Cardiac septum (tissue), 1 donor: ENCODE results near the gene MS4A15. TPM values are rescaled to one million over a fixed set of nuclear protein-coding genes. Genes with fewer than 3 reads are reported as not detected.
A peak's percentile ranks its signal among the peaks of the same experiment; 100 is the strongest.
"Not testable (repeated sequence)": the region's sequence is repeated elsewhere in the genome, so short reads cannot be mapped to it uniquely, and the experiment has no call there.

Source experiments
- DNase-seq: peaks from one replicate; pipeline ENCODE4 v3.0.0-alpha.2; 2020; ENCODE audit warnings: low spot score
- intact Hi-C: fragments of 100-400 bp; cut with DNase I; formaldehyde crosslinking; loops from one replicate; pipeline ENCODE4 v1.14.0; 2022
- long read RNA-seq: library from polyadenylated mRNA; unstranded; transcript quantifications from one replicate; pipeline ENCODE4 v2.0.0, GENCODE V29; 2021
- total RNA-seq: library from RNA; stranded (reverse); fragmentation: NEBNext Ultra II Directional; extraction: Animal tissue kit (Norgen Biotek cat#: 25700); gene quantifications from one replicate; pipeline ENCODE4 v1.2.1, GENCODE V29; 2021
- donor health status: DM: no; HTN: no; CAD: no.

The MS4A15 gene, protein sequence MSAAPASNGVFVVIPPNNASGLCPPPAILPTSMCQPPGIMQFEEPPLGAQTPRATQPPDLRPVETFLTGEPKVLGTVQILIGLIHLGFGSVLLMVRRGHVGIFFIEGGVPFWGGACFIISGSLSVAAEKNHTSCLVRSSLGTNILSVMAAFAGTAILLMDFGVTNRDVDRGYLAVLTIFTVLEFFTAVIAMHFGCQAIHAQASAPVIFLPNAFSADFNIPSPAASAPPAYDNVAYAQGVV
- total RNA-seq: not detected
- long read RNA-seq: 0 reads

GRCh38 chr11:60756307-60757032, at the start of gene MS4A15:
Gene MS4A15, plus strand, starts transcription at chr11:60756867. Its CDS starts 6,867 bp downstream, at chr11:60763734.
- peak; percentile 15 for DNase-seq
- intact Hi-C loops: no loop called here

GRCh38 chr11:60706931-60707330, 49.7 kb upstream of the MS4A15 start:
- intact Hi-C loops: no loop called here
- DNase-seq: no peak

DNA sequence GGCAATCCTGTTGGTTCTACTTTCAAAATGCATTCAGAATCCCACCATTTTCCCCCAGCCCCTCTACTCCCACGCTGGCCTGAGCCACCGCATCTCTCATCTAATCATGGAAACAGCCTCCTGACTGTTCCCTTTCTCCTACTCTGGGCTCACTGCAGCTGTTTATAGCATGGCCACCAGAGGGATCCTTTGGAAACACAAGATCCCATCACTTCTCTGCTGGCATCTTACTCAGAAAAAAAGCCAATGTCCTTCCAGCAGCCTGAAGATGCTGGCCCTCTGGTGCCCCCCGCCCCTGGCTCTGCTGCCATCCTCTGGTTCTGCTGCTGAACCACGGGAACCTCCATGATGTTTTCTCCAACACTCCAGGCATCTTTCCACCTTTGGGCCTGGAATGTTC, 46.2 kb upstream of the MS4A15 start:
- no peak for DNase-seq
- intact Hi-C loops: no loop called here

- no peak for DNase-seq
- intact Hi-C loops: no loop called here
Measured at GRCh38 chr11:60711276-60711675, 45.4 kb upstream of the MS4A15 start.

DNA sequence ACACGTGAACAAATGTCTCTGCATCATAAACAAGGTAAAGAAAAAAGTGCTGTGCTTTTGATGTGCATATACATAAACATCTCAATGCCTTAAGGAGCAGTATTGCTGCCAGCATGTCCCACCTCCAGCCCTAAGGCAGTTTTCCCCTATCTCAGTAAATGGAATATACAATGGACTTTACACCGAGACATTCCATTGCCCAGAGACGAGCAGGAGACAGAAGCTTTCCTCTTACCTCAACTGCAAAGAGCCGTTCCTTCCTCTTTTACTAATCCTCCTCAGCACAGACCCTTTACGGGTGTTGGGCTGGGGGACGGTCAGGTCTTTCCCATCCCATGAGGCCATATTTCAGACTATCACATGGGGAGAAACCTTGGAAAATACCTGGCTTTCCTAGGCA, 43.2 kb upstream of the MS4A15 start:
- intact Hi-C loops, DNase-seq: not testable (repeated sequence)

GRCh38 chr11:60717956-60718355, 38.7 kb upstream of the MS4A15 start:
- no peak for DNase-seq
- intact Hi-C loops: no loop called here

DNA sequence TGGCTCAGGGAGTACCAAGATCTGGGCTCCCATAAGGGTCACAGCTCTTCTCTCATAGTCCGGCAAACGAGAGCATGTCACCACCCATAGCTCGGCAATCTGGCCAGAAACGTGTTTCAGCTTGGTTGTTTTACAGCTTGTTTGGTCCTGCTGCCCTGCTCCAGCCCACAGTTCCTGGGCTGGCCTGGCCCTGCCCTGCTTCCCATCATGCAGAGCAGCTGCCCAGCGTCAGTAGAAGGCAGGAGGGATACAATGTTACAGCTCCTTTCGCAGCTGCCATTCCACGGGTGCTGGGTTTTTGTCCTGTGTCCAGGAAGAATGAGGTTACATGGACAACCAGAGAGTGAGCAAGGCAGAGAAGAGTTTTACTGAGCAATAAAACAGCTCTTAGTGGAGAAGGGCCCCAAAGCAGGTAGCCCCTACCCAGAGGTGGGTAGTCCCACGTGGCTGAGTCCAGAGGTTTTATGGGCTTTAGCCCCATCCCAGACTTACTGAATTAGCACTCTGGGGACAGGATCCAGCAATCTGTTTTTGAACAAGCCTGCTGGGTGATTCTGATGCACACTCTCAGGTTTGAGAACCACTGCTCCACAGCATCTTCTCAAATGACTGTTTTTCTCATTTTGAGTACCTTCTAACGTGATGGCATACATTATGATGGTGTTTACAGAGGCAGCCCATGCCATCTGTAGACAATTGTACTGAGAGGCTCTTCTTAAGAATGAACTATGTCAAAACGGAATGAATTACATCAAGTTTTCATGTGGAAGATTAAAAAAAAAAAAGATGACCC, 37.9 kb upstream of the MS4A15 start:
- intact Hi-C loops: no loop called here
- no peak for DNase-seq

GRCh38 chr11:60719391-60719790, 37.3 kb upstream of the MS4A15 start:
- intact Hi-C loops: no loop called here
- no peak for DNase-seq

DNA sequence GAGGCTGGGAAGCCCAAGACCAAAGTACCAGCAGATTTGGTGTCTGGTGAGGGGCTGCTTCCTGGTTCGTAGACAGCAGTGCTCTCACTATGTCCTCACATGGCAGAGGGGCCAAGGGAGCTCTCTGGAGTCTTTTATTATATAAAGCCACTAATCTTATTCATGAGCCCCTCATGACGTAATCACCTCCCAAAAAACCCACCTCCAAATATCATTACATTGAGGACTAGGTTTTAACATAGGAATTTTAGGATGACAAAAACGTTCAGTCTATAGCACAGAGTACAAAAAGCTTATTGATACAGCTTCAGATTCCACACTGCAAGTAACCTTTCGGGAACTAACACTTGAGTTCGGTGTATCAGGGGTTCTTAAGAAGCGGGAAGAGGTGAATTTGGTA, 36.2 kb upstream of the MS4A15 start:
- intact Hi-C loops: no loop called here
- no peak for DNase-seq

GRCh38 chr11:60724420-60724819, 32.2 kb upstream of the MS4A15 start, which contains the start of gene MS4A18:
Gene MS4A18, plus strand, starts transcription at chr11:60724720.
- intact Hi-C loops: no loop called here
- no peak for DNase-seq

DNA sequence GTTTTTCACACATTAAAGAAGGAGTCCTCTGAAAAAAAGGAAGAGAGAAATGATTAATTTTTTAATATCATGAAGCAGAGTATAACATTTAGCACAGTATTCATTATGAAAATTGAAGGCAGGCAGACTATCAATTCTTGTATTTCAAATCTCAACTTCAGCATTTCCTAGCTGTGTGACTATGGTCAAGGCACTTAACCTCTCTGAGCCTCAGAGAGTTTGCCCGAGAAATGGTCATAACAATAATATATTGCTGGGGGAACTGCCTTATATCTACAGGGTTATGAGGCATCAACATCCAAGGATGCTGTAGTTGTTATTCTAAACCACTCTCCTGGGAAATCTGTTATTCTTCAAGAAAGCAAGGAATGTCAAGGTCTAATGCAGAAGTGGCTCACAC, 31.1 kb upstream of the MS4A15 start:
- intact Hi-C loops: no loop called here

GRCh38 chr11:60731586-60731985, 25.1 kb upstream of the MS4A15 start:
- intact Hi-C loops: no loop called here
- DNase-seq: no peak

More for the DNA sequence above, 31.1 kb upstream of the MS4A15 start:
- DNase-seq: no peak

- intact Hi-C loops: no loop called here
Measured at GRCh38 chr11:60734279-60734678, 22.4 kb upstream of the MS4A15 start.

GRCh38 chr11:60739114-60739513, 17.6 kb upstream of the MS4A15 start:
- DNase-seq: no peak
- intact Hi-C loops: no loop called here

More at GRCh38 chr11:60734279-60734678, 22.4 kb upstream of the MS4A15 start:
- no peak for DNase-seq

- intact Hi-C loops: no loop called here
- no peak for DNase-seq
Measured at GRCh38 chr11:60740573-60740972, 16.1 kb upstream of the MS4A15 start.

DNA sequence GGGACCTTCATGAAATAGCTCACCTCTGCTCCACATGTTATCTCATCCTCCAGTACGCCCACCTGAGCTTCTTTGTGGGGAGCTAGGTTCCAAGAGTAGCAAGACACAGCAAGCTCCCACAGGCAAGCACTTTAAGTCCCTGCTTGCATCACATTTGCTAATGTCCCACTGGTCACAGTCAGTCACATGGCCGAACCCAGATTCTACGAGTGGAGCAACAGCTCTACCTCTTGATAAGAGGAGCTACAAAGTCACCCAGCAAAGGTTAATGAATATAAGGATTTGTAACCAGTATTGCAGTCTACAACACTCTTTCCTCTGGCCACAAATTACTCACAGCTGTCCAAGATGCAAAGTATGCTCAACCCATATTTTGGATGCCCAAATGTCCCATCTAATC, 15.2 kb upstream of the MS4A15 start:
- intact Hi-C loops: no loop called here

GRCh38 chr11:60743058-60743457, 13.6 kb upstream of the MS4A15 start:
- no peak for DNase-seq
- intact Hi-C loops: no loop called here

More for the DNA sequence above, 15.2 kb upstream of the MS4A15 start:
- no peak for DNase-seq

- intact Hi-C loops: no loop called here
Measured at GRCh38 chr11:60744114-60744513, 12.6 kb upstream of the MS4A15 start.

DNA sequence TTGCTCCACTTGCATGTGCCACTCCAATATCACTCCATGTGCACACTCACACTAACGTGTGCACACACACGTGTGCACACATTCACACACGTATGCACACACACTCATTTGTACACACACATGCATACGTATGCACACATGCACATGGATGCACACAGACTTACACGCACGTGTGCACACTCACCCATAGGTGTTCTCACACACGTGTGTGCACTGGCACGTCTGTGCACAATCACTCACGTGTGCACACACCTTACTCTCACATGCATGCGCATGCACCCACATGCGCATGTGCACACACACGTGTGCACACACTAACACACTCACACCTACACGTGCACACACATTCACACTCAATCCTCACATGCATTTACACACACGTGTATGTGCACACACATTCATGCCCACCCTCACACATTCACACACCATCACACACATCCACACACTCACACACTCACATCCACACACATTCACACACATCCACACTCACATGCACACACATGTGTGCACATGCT, 9.3 kb upstream of the MS4A15 start:
- peak; percentile 9 for DNase-seq
- intact Hi-C loops: no loop called here

More at GRCh38 chr11:60744114-60744513, 12.6 kb upstream of the MS4A15 start:
- no peak for DNase-seq

- DNase-seq: peak; percentile 38
- intact Hi-C loops: no loop called here
Measured at GRCh38 chr11:60748225-60748624, 8.4 kb upstream of the MS4A15 start.
